ENCODE results near the gene GPR62. TPM values are rescaled to one million over a fixed set of nuclear protein-coding genes. Genes with fewer than 3 reads are reported as not detected.
"Not testable (repeated sequence)": the region's sequence is repeated elsewhere in the genome, so short reads cannot be mapped to it uniquely, and the experiment has no call there.

GPR62 gene
- total RNA-seq, 1 donor from 2014 or later: not detected

DNA sequence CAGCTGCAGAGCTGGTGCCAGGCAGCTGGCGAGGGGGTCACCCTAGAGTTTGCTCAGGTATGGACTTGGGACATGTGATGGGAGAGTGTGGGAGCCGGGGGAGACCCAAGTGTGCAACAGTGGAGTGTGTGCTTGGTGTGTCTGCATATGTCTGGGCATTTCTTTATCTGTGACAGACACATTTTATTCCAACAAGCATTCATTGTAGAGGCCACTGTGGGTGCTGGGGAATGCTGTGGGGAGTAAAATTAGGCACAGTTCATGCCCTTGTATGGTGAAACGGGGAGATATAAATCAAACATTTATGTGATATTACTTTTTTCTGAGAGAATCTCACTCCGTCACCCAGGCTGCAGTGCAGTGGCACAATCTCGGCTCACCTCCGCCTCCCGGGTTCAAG is 32.4 kb downstream of the GPR62 start:
- intact Hi-C loops (cut with micrococcal nuclease): no loop called here

DNA sequence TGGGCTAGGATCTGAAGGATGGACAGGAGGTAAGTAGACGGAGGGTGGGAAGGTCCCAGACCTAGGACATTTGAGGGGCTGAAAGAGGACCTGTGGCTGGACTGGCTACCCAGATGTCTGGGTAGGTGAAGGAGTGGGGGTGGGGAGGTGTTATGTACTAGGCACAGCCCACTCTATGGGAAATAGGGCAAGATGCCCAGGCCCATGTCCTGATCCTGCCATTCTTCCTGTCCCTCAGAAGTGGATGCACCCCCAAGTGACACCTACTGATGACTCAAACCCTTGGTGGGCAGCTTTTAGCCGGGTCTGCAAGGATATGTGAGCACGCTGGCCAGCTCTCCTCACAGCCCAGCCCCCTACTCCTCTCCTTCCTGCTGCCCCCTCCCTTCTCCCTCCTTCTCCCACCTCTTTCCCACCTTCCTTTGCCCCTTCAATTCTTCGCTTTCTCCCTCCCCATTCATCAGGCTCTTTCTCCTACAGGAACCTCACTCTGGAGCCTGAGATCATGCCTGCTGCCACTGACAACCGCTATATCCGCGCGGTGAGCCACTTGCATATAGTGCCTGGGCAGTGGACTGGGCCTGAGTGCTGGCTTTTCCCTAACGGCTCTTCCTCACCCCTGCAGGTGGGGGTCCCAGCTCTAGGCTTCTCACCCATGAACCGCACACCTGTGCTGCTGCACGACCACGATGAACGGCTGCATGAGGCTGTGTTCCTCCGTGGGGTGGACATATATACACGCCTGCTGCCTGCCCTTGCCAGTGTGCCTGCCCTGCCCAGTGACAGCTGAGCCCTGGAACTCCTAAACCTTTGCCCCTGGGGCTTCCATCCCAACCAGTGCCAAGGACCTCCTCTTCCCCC is 33.3 kb downstream of the GPR62 start:
- intact Hi-C loops (cut with micrococcal nuclease): no loop called here

DNA sequence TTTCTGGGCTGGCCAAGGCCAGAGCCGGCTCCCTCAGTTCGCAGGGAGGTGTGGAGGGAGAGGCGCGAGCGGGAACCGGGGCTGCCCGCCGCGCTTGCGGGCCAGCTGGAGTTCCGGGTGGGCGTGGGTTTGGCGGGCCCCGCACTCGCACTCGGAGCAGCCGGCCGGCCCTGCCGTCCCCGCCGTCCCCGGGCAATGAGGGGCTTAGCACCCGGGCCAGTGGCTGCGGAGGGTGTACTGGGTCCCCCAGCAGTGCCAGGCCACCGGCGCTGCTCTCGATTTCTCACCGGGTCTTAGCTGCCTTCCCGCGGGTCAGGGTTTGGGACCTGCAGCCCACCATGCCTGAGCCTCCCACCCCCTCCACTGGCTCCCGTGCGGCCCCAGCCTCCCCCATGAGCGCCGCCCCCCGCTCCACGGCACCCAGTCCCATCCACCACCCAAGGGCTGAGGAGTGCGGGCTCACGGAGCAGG is 35.4 kb downstream of the GPR62 start:
- intact Hi-C loops (cut with micrococcal nuclease): not testable (repeated sequence)

- intact Hi-C loops (cut with micrococcal nuclease): no loop called here
Observed at GRCh38 chr3:51992017-51992682, 37.0 kb downstream of the GPR62 start.

- intact Hi-C loops (cut with micrococcal nuclease): loop anchor here (2.0 kb wide), 1 partner anchor 245 kb away; the partner anchor contains the start of gene TWF2
Observed at GRCh38 chr3:51993657-51994056, 38.5 kb downstream of the GPR62 start.

DNA sequence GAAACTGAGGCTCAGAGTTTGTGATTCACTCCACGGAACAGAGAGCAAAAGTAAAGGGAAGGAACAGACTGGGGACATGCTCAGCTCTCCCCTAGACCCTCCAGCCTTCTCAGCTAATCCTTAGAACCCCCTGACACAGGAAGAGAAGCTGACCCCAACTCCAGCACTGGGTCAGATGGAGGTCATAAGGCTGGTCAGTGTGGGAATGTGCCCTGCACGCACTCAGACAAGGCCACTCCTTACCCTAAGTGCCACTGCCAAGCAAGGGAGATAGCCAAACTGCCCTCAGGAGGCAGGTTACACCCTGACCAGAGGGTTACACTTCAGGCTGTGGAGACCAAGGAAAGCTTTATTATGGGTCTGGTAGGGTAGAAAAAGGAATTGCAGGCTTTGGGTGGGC is 39.3 kb downstream of the GPR62 start:
- intact Hi-C loops (cut with micrococcal nuclease): loop anchor here (2.0 kb wide), 1 partner anchor 244 kb away; the partner anchor contains the start of gene TWF2

DNA sequence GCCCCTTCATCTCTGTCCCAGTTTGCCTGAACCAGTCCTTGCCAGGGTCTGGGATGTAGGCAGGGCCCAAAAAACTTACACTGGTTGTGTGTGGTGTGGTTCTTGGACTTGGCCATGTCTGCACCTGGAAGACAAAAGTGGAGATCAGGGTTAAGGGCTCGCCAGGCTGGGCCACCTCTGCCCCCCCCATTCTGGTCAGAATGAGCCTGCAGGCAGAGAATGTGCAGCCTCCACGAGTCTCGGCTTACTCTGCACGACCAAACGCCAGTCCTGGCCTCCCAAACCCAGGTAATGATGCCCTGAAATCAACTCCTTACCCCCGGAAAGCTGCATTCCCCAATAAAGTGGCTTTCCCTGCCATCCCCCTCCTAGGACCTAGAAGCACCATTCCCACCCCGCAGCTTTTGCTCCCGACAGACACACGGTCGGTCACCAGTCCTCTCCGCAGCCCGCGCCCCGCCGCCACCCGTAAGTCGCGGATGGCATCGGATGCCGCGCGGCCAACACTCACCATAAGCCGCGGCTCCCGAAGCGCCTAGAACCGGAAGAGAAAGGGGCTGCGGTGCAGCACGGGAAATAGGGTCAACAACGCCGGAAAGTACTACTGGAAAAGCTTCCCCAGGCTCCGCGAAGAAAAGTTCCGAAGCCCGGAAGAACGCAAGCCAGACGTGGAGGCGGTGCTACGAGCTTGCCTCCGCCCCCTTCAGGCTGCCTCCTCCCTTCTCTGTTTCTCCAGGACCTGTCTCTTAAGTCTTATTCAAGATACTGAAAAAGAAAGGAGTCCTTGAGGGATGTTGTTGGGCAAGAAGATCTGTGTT is 40.4 kb downstream of the GPR62 start, which contains the start of gene RPL29:
TSS of gene RPL29 (minus strand) at position 550 of the 818 bp plus-strand sequence. CDS start at position 116, 434 bp downstream.
- intact Hi-C loops (cut with micrococcal nuclease): loop anchor here (1.0 to 5.0 kb wide), 11 partner anchors 12 to 542 kb away; partner anchors contain the start of genes ABHD14A, ACY1, ALAS1 and DCAF1

DNA sequence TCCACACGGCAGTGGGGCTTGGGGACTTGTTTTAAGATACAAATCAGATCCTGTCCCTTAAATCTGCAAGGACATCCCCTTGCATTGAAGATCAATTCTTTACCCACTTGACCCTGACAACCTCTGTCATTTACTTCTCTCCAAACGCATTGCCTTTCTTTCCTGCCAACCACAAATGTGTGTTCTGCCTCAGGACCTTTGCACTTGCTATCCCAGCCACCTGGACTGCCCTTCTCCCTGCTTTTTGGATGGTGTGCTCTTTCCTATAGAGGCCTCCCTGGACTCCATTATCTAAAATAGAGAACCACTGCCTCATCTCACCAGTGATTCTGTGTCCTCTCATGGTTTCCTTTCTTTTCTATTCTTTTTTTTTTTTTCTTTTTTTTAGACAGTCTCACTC is 42.0 kb downstream of the GPR62 start:
- intact Hi-C loops (cut with micrococcal nuclease): loop anchor here (5.0 kb wide), 1 partner anchor 540 kb away; the partner anchor contains the start of gene UQCC5

- intact Hi-C loops (cut with micrococcal nuclease): loop anchor here (5.0 kb wide), 1 partner anchor 539 kb away; the partner anchor contains the start of gene UQCC5
Observed at GRCh38 chr3:51997935-51998596, 42.9 kb downstream of the GPR62 start.

DNA sequence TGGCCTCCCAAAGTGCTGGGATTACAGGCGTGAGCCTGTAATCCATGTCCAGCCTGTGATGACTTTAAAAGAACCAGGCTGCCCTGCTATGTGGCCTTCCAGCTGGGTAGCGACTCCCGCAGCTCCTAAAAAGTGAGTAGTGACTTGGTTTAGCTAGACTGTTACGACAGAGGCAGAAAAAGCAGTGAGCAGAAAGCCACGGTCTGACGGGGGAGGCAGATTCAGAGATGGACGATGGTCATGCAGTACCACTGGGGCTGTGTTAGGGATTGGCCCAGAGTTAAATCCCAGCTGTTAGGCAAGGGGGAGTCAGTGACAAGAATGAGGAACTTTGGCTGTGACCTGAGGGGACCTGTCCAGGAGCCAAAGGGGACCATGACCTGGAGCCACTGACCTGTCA is 43.6 kb downstream of the GPR62 start:
- intact Hi-C loops (cut with micrococcal nuclease): loop anchor here (5.0 kb wide), 1 partner anchor 539 kb away; the partner anchor contains the start of gene UQCC5

DNA sequence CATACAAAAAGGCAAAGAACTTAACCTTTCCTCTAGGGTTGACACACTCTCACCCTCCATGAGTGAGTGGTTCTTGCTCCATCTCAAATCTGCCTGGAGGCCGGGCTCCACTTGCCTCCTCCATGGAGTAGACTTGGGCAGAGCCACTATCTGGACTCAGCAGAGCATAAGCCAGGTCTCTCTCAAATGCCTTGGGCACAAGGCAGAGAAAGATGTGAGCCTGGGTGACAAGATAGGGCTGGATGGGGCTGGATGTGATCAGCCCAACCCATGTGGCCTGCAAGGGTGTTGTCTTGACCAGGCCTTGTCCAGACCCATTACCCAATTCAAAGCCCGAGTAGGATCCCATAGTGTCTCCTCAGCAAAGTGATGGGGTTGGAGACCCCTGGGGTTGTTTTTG is 44.7 kb downstream of the GPR62 start:
- intact Hi-C loops (cut with micrococcal nuclease): loop anchor here (5.0 kb wide), 1 partner anchor 537 kb away; the partner anchor contains the start of gene UQCC5

- intact Hi-C loops (cut with micrococcal nuclease): loop anchor here (1.0 kb wide), 4 partner anchors 56 to 338 kb away; no protein-coding TSS in a partner anchor
Observed at GRCh38 chr3:52001443-52001974, 46.3 kb downstream of the GPR62 start.

- intact Hi-C loops (cut with micrococcal nuclease): no loop called here
Observed at GRCh38 chr3:52002748-52003147, 47.6 kb downstream of the GPR62 start.

GRCh38 chr3:52004163-52004787 is 49.1 kb downstream of the GPR62 start:
- intact Hi-C loops (cut with micrococcal nuclease): no loop called here

DNA sequence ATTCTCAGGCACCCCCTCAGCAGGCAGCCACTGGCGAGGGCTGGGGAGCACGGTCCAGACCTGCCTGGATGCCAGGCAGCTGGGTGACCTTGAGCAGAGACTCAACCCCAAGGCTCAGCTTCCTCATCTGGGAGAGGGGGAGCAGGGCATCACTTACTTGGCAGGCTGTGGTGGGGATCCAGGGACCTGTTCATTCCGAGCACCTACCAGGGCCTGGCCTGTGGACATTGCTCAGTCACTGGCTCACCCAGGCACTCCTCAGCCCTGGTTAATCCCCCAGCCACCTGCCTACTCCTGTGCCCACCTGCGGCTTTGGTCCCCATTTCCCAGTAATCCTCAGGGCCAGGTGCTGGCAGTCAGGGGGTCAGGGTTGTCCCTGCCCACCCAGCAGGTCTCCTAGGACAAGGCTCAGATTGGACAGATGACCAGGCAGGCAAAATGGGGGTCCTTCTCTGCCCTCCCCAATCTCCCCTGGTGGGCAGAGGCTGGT is 49.8 kb downstream of the GPR62 start:
- intact Hi-C loops (cut with micrococcal nuclease): no loop called here

GRCh38 chr3:52005571-52005986 is 50.4 kb downstream of the GPR62 start:
- intact Hi-C loops (cut with micrococcal nuclease): no loop called here

- intact Hi-C loops (cut with micrococcal nuclease): no loop called here
Observed at GRCh38 chr3:52006017-52006819, 51.0 kb downstream of the GPR62 start.

DNA sequence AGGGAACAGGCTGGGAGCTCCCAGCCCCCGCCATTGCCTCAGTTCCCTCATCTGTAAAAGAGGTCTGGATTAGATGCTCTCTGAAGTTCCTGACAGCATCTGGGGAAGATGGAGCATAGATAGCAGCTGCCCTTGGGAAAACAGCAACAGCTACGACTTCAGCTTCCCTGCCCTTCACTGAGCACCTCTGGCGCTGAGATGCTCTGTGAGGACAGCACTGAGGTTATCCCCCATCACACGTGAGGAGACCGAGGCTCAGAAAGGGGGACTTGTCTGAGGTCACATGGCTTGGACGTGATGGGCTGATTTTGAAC is 51.6 kb downstream of the GPR62 start:
- intact Hi-C loops (cut with micrococcal nuclease): no loop called here
